HEK293 (cell line): ENCODE data around the gene DPYSL3.

ENCODE experiments used
- CTCF ChIA-PET: fragments of 350-600 bp; formaldehyde crosslinking; extraction: SDS; loops from one replicate; lab custom pipeline; 2021; ENCODE audit warnings: antibody characterized with exemption; lab: Yijun Ruan, JAX
- POLR2A ChIA-PET: fragments of 300-600 bp; formaldehyde crosslinking; extraction: SDS; loops from one replicate; lab custom pipeline; 2020; ENCODE audit warnings: antibody characterized with exemption, inconsistent platforms; lab: Yijun Ruan, JAX
- H3K27ac ChIP-seq: fragments of 200-500 bp; sonication (Bioruptor generic); 2 replicates; pipeline ENCODE4 v1.5.1; 2014; ENCODE audit warnings: low read depth, low read length, control low read depth, inconsistent platforms; ENCODE audit errors: extremely low read depth
- H3K36me3 ChIP-seq, 2 experiments: fragments of 200-500 bp in 1 of 2; sonication (Bioruptor generic) in 1 of 2; 1 replicate in 1 of 2; 2 replicates in 1 of 2; pipeline ENCODE4 v1.5.1; 2014 to 2017; ENCODE audit warnings: inconsistent platforms in 2 of 2, low read length in 2 of 2; ENCODE audit not compliant: control insufficient read depth in 2 of 2, insufficient read depth in 1 of 2
- H3K4me1 ChIP-seq: fragments of 200-500 bp; sonication (Bioruptor generic); 2 replicates; pipeline ENCODE4 v1.5.1; 2014; ENCODE audit warnings: mild to moderate bottlenecking, low read length, inconsistent platforms; ENCODE audit not compliant: control insufficient read depth, insufficient read depth
- H3K4me3 ChIP-seq: 2 replicates; pipeline ENCODE4 v1.5.1; 2011; ENCODE audit warnings: low read depth, mild to moderate bottlenecking, control low read depth, low read length, moderate library complexity
- H3K9me3 ChIP-seq: fragments of 200-500 bp; sonication (Bioruptor generic); 2 replicates; pipeline ENCODE4 v1.5.1; 2014; ENCODE audit warnings: low read depth, low read length, inconsistent platforms; ENCODE audit not compliant: control insufficient read depth, insufficient read depth
- ATF2 ChIP-seq: fragments of 450-650 bp; formaldehyde crosslinking; IDR thresholded peaks from 2 replicates; pipeline ENCODE4 v1.5.1; 2016; ENCODE audit warnings: missing biosample characterization, missing genetic modification characterization, low read depth
- HOXD13 ChIP-seq: sonication (generic); formaldehyde crosslinking; IDR thresholded peaks from 2 replicates; pipeline ENCODE4 v1.8.0; 2022; ENCODE audit warnings: missing genetic modification reagents, borderline replicate concordance
- KLF7 ChIP-seq: fragments of 450-650 bp; formaldehyde crosslinking; IDR thresholded peaks from 2 replicates; pipeline ENCODE4 v1.5.1; 2016; ENCODE audit warnings: missing biosample characterization, missing genetic modification characterization, borderline replicate concordance
- MEIS1 ChIP-seq: sonication (generic); formaldehyde crosslinking; IDR thresholded peaks from 2 replicates; pipeline ENCODE4 v1.8.1; 2022; ENCODE audit warnings: missing genetic modification reagents, mild to moderate bottlenecking, borderline replicate concordance
- YY1 ChIP-seq: fragments of 450-650 bp; formaldehyde crosslinking; IDR thresholded peaks from 2 replicates; pipeline ENCODE4 v1.5.1; 2018; ENCODE audit warnings: missing biosample characterization, missing genetic modification characterization
- YY2 ChIP-seq: fragments of 450-650 bp; formaldehyde crosslinking; IDR thresholded peaks from 2 replicates; pipeline ENCODE4 v1.5.1; 2016; ENCODE audit warnings: missing biosample characterization, missing genetic modification characterization
- ZBTB8A ChIP-seq: fragments of 450-650 bp; formaldehyde crosslinking; IDR thresholded peaks from 2 replicates; pipeline ENCODE4 v1.5.1; 2016; ENCODE audit warnings: missing biosample characterization, missing genetic modification characterization
- ZEB2 ChIP-seq: fragments of 450-650 bp; formaldehyde crosslinking; IDR thresholded peaks from 2 replicates; pipeline ENCODE4 v1.5.1; 2016; ENCODE audit warnings: missing biosample characterization, missing genetic modification characterization
- ZFP3 ChIP-seq: fragments of 450-650 bp; formaldehyde crosslinking; IDR thresholded peaks from 2 replicates; pipeline ENCODE4 v1.5.1; 2016; ENCODE audit warnings: low read depth, missing biosample characterization, missing genetic modification characterization
- ZNF223 ChIP-seq: fragments of 450-650 bp; formaldehyde crosslinking; IDR thresholded peaks from 2 replicates; pipeline ENCODE4 v1.5.1; 2016; ENCODE audit warnings: missing biosample characterization, missing genetic modification characterization
- ZNF24 ChIP-seq: fragments of 450-650 bp; formaldehyde crosslinking; IDR thresholded peaks from 2 replicates; pipeline ENCODE4 v1.5.1; 2016; ENCODE audit warnings: missing biosample characterization, missing genetic modification characterization
- ZNF366 ChIP-seq: fragments of 450-650 bp; formaldehyde crosslinking; conservative IDR thresholded peaks from 2 replicates; pipeline ENCODE4 v1.5.1; 2016; ENCODE audit warnings: missing biosample characterization, missing genetic modification characterization
- ZNF433 ChIP-seq: fragments of 450-650 bp; formaldehyde crosslinking; IDR thresholded peaks from 2 replicates; pipeline ENCODE4 v1.5.1; 2016; ENCODE audit warnings: missing biosample characterization, missing genetic modification characterization, low read depth
- ZNF449 ChIP-seq: fragments of 450-650 bp; formaldehyde crosslinking; IDR thresholded peaks from 2 replicates; pipeline ENCODE4 v1.5.1; 2017; ENCODE audit warnings: missing biosample characterization, mild to moderate bottlenecking, missing genetic modification characterization, moderate library complexity
- ZNF530 ChIP-seq: fragments of 450-650 bp; formaldehyde crosslinking; IDR thresholded peaks from 2 replicates; pipeline ENCODE4 v1.5.1; 2016; ENCODE audit warnings: low read depth, missing biosample characterization, missing genetic modification characterization
- ZNF623 ChIP-seq: fragments of 450-650 bp; formaldehyde crosslinking; IDR thresholded peaks from 2 replicates; pipeline ENCODE4 v1.5.1; 2016; ENCODE audit warnings: missing biosample characterization, missing genetic modification characterization
- ZSCAN16 ChIP-seq: fragments of 450-650 bp; formaldehyde crosslinking; IDR thresholded peaks from 2 replicates; pipeline ENCODE4 v1.5.1; 2016; ENCODE audit warnings: missing biosample characterization, missing genetic modification characterization
- TF ChIP-seq, protein P1 (sequence below): fragments of 450-650 bp; formaldehyde crosslinking; IDR thresholded peaks from 2 replicates; pipeline ENCODE4 v1.5.1; 2016; ENCODE audit warnings: missing biosample characterization, missing genetic modification characterization
- TF ChIP-seq, protein P2 (sequence below): fragments of 450-650 bp; formaldehyde crosslinking; IDR thresholded peaks from 2 replicates; pipeline ENCODE4 v1.5.1; 2016; ENCODE audit warnings: missing biosample characterization, missing genetic modification characterization
- TF ChIP-seq, protein P3 (sequence below): fragments of 450-650 bp; formaldehyde crosslinking; IDR thresholded peaks from 2 replicates; pipeline ENCODE4 v1.5.1; 2017; ENCODE audit warnings: missing biosample characterization, missing genetic modification characterization

The DPYSL3 gene

DNA sequence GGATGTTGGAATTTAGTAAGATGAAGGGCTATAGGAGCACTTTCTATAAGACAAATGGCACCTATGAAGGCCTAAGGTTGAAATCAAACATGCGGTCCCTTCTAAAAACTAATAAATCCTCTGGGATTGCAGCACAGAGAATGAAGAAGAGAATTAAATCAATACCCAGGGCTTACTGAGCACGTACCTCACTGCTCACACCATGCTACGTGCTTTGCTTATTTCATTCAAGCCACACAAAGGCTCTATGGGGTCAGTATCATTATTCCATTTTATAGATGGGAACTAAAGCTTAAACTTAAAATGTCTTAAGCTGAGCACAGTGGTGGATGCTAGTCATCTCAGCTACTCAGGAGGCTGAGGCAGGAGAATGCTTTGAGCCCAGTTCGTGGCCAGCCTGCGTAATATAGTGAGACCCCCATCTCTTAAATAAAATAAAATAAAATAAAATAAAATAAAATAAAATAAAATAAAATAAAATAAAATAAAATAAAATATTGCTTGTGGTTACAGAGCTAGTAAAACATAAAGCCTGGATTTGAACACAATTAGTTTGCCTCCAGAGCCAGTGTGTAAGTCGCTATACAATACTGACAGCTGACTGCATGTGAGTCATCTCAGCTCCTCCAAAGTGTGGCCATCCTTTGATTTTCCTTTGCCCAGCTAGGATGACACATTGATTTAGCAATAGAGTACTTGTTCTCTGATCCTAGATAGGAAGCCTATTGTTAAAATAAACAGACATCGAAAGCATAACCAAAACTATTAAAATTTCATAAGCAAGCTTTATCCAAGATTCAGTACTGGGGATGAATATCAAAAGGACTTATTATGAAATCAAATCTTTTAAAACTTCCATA lies 20.9 kb upstream of the DPYSL3 start (continued):
- TF ChIP-seq, protein P1, sequence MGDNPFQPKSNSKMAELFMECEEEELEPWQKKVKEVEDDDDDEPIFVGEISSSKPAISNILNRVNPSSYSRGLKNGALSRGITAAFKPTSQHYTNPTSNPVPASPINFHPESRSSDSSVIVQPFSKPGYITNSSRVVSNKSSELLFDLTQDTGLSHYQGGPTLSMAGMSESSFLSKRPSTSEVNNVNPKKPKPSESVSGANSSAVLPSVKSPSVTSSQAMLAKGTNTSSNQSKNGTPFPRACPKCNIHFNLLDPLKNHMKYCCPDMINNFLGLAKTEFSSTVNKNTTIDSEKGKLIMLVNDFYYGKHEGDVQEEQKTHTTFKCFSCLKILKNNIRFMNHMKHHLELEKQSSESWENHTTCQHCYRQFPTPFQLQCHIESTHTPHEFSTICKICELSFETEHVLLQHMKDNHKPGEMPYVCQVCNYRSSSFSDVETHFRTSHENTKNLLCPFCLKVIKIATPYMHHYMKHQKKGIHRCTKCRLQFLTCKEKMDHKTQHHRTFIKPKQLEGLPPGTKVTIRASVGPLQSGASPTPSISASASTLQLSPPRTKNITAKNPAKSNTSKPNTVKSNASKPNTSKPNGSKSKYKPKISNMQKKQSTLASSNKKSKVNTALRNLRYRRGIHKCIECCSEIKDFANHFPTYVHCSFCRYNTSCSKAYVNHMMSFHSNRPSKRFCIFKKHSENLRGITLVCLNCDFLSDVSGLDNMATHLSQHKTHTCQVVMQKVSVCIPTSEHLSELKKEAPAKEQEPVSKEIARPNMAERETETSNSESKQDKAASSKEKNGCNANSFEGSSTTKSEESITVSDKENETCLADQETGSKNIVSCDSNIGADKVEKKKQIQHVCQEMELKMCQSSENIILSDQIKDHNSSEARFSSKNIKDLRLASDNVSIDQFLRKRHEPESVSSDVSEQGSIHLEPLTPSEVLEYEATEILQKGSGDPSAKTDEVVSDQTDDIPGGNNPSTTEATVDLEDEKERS (tag by site-specific recombination), result no peak
- no peak for TF ChIP-seq ZNF623
- TF ChIP-seq, all 188 proteins: peak for 0

GRCh38 chr5:147523069-147523468 lies 13.2 kb upstream of the DPYSL3 start:
- no peak overlapping the region for H3K4me3 ChIP-seq
- POLR2A ChIA-PET, result no interaction called here
- H3K36me3 ChIP-seq, result no peaks in the 10 kb centered on the region
- no peaks in the 10 kb centered on the region for H3K9me3 ChIP-seq
- no peak overlapping the region for H3K27ac ChIP-seq
- CTCF ChIA-PET, result no interaction called here
- TF ChIP-seq ZSCAN16, result no peak
- TF ChIP-seq ZNF449, result no peak
- no peak for TF ChIP-seq ZNF223 (tag by site-specific recombination)
- TF ChIP-seq, protein P2, sequence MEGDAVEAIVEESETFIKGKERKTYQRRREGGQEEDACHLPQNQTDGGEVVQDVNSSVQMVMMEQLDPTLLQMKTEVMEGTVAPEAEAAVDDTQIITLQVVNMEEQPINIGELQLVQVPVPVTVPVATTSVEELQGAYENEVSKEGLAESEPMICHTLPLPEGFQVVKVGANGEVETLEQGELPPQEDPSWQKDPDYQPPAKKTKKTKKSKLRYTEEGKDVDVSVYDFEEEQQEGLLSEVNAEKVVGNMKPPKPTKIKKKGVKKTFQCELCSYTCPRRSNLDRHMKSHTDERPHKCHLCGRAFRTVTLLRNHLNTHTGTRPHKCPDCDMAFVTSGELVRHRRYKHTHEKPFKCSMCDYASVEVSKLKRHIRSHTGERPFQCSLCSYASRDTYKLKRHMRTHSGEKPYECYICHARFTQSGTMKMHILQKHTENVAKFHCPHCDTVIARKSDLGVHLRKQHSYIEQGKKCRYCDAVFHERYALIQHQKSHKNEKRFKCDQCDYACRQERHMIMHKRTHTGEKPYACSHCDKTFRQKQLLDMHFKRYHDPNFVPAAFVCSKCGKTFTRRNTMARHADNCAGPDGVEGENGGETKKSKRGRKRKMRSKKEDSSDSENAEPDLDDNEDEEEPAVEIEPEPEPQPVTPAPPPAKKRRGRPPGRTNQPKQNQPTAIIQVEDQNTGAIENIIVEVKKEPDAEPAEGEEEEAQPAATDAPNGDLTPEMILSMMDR (tag by site-specific recombination), result no peak
- TF ChIP-seq ZFP3, result no peak
- no peak for TF ChIP-seq ZNF433 (tag by site-specific recombination)
- TF ChIP-seq HOXD13, result no peak
- no peak for TF ChIP-seq ZEB2 (tag by site-specific recombination)
- no peak for TF ChIP-seq ZNF366 (tag by site-specific recombination)
- TF ChIP-seq, protein P1 (tag by site-specific recombination), result no peak
- no peak for TF ChIP-seq ZNF530
- TF ChIP-seq YY2 (tag by site-specific recombination), result no peak
- no peak for TF ChIP-seq KLF7
- TF ChIP-seq ZNF24 (tag by site-specific recombination), result no peak
- TF ChIP-seq ZBTB8A, result no peak
- TF ChIP-seq YY1, result no peak
- TF ChIP-seq MEIS1, result no peak
- TF ChIP-seq ATF2 (tag by site-specific recombination), result no peak
- TF ChIP-seq, protein P3, sequence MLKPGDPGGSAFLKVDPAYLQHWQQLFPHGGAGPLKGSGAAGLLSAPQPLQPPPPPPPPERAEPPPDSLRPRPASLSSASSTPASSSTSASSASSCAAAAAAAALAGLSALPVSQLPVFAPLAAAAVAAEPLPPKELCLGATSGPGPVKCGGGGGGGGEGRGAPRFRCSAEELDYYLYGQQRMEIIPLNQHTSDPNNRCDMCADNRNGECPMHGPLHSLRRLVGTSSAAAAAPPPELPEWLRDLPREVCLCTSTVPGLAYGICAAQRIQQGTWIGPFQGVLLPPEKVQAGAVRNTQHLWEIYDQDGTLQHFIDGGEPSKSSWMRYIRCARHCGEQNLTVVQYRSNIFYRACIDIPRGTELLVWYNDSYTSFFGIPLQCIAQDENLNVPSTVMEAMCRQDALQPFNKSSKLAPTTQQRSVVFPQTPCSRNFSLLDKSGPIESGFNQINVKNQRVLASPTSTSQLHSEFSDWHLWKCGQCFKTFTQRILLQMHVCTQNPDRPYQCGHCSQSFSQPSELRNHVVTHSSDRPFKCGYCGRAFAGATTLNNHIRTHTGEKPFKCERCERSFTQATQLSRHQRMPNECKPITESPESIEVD (tag by site-specific recombination), result no peak
- H3K4me1 ChIP-seq, result no peaks in the 10 kb centered on the region
